ENCODE results near the gene RAP2C. TPM values are rescaled to one million over a fixed set of nuclear protein-coding genes. Genes with fewer than 3 reads are reported as not detected.
"Not testable (repeated sequence)": the region's sequence is repeated elsewhere in the genome, so short reads cannot be mapped to it uniquely, and the experiment has no call there.

RAP2C gene
- total RNA-seq, 2 donors from 2014 or later = 39.7 to 60.8 TPM

DNA sequence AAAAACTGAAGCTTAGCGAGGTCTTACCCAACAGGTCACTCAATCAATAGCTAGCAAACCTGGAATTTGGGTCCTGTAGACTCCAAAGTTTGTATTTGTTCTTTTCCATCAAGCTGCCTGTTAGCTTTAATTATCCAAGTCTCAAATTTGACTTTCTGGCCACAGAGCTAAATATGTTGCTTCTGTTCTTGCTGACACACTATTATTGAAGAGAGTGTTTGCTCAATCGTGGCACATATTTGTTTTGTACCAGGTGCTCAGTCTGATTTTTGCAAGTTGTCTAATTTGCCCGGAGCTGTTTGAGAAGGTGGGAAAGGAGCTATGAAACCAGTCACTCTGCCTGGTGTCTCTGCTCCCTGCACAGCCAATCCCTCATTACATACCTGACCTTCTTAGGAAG, 49.7 kb downstream of the RAP2C start:
- Histone ChIP-seq H3K36me3 (ENCODE audit: control insufficient read depth, insufficient read depth, low read length) (no peaks in the 10 kb centered on the region), H3K4me1 (ENCODE audit: control insufficient read depth, insufficient read depth, low read length) (no peaks in the 10 kb centered on the region), H3K27ac (ENCODE audit: low read depth, low read length) (no peak overlapping the region), H3K4me3 (ENCODE audit: low read length) (no peak overlapping the region), H3K27me3 (ENCODE audit: control insufficient read depth, insufficient read depth, low read length, poor library complexity, severe bottlenecking) (no peaks in the 10 kb centered on the region), H3K9me3 (ENCODE audit: control insufficient read depth, low read length) (peaks cover 12% of the 10 kb centered on the region), H3K9ac (ENCODE audit: extremely low read depth, low read length, poor library complexity, severe bottlenecking) (no peak overlapping the region)
- H3K4me1 Mint-ChIP-seq = peaks cover 5% of the 10 kb centered on the region
- H3K27ac Mint-ChIP-seq = no peak overlapping the region
- H3K27me3 Mint-ChIP-seq (ENCODE audit: insufficient read depth) = no peaks in the 10 kb centered on the region
- TF ChIP-seq, protein P1, sequence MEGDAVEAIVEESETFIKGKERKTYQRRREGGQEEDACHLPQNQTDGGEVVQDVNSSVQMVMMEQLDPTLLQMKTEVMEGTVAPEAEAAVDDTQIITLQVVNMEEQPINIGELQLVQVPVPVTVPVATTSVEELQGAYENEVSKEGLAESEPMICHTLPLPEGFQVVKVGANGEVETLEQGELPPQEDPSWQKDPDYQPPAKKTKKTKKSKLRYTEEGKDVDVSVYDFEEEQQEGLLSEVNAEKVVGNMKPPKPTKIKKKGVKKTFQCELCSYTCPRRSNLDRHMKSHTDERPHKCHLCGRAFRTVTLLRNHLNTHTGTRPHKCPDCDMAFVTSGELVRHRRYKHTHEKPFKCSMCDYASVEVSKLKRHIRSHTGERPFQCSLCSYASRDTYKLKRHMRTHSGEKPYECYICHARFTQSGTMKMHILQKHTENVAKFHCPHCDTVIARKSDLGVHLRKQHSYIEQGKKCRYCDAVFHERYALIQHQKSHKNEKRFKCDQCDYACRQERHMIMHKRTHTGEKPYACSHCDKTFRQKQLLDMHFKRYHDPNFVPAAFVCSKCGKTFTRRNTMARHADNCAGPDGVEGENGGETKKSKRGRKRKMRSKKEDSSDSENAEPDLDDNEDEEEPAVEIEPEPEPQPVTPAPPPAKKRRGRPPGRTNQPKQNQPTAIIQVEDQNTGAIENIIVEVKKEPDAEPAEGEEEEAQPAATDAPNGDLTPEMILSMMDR (conservative IDR thresholded peaks at IDR 0.05) = no peak
- peaks cover 8% of the 10 kb centered on the region for H3K36me3 Mint-ChIP-seq (ENCODE audit: low read depth)
- DNase-seq = no peak
- H3K4me3 Mint-ChIP-seq = no peak overlapping the region
- 87% methylated on average over 3 of the region's 3 CpGs; no CpG with 5 or more reads in 1 of the 2 experiments for WGBS, 2 experiments (ENCODE audit: insufficient coverage in 1 of 2, insufficient read length in 1 of 2)
- H3K9me3 Mint-ChIP-seq = peaks cover 18% of the 10 kb centered on the region

DNA sequence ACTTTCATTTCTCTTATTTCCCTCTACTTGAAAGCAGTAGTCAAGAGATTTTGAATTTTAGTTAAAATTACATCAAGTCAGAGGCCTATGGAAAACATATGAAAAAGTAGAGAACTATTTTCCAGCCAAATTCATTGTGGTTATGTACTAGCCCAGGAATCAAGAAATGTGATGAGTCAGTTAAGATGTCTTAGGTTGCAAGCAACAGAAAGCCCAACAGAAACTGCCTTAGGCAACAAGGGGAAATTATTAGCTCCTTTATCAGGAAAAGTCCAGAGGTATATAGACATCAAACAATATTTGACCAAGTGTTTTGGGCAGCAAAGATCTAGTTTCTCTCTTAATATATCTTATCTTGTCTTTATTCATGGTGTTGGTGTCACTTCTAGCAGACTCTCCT, 53.6 kb downstream of the RAP2C start:
- no peak for DNase-seq
- no peak overlapping the region for H3K4me3 ChIP-seq (ENCODE audit: low read length)
- Mint-ChIP-seq H3K4me1 (peaks cover 2% of the 10 kb centered on the region), H3K27ac (no peak overlapping the region), H3K4me3 (no peak overlapping the region), H3K36me3 (ENCODE audit: low read depth) (peaks cover 26% of the 10 kb centered on the region), H3K9me3 (peaks cover 48% of the 10 kb centered on the region), H3K27me3 (ENCODE audit: insufficient read depth) (no peaks in the 10 kb centered on the region)
- peaks cover 12% of the 10 kb centered on the region for H3K9me3 ChIP-seq (ENCODE audit: control insufficient read depth, low read length)
- H3K27ac ChIP-seq (ENCODE audit: low read depth, low read length) = no peak overlapping the region
- TF ChIP-seq, protein P1 (conservative IDR thresholded peaks at IDR 0.05) = no peak
- H3K27me3 ChIP-seq (ENCODE audit: control insufficient read depth, insufficient read depth, low read length, poor library complexity, severe bottlenecking) = no peaks in the 10 kb centered on the region
- no peaks in the 10 kb centered on the region for H3K4me1 ChIP-seq (ENCODE audit: control insufficient read depth, insufficient read depth, low read length)
- no peak overlapping the region for H3K9ac ChIP-seq (ENCODE audit: extremely low read depth, low read length, poor library complexity, severe bottlenecking)
- no peaks in the 10 kb centered on the region for H3K36me3 ChIP-seq (ENCODE audit: control insufficient read depth, insufficient read depth, low read length)

DNA sequence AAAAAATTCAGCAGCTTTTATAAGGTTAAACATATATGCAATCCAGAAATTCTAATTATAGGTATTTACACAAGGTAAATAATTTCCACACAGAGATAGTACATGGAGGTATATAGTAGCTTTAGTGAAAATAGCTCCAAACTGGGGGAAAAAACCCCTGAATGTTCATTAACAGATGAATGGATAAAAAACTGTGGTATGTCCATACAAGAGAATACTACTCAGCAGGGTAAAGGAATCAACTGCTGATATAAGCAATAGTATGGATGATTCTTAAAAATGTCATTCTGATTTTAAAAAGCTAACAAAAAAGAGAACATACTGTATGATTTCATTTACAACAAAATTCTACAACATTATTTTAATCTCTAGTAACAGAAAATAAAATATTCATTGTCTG, 54.2 kb downstream of the RAP2C start:
- Mint-ChIP-seq H3K27ac (no peak overlapping the region), H3K9me3 (peaks cover 52% of the 10 kb centered on the region), H3K36me3 (ENCODE audit: low read depth) (peaks cover 26% of the 10 kb centered on the region), H3K4me3 (no peak overlapping the region), H3K27me3 (ENCODE audit: insufficient read depth) (peaks cover 2% of the 10 kb centered on the region), H3K4me1 (peaks cover 2% of the 10 kb centered on the region)
- Histone ChIP-seq H3K4me1 (ENCODE audit: control insufficient read depth, insufficient read depth, low read length) (no peaks in the 10 kb centered on the region), H3K27ac (ENCODE audit: low read depth, low read length) (no peak overlapping the region), H3K27me3 (ENCODE audit: control insufficient read depth, insufficient read depth, low read length, poor library complexity, severe bottlenecking) (no peaks in the 10 kb centered on the region), H3K4me3 (ENCODE audit: low read length) (peak overlapping the region; percentile 56), H3K9ac (ENCODE audit: extremely low read depth, low read length, poor library complexity, severe bottlenecking) (no peak overlapping the region), H3K36me3 (ENCODE audit: control insufficient read depth, insufficient read depth, low read length) (no peaks in the 10 kb centered on the region), H3K9me3 (ENCODE audit: control insufficient read depth, low read length) (peaks cover 12% of the 10 kb centered on the region)
- TF ChIP-seq, protein P1 (conservative IDR thresholded peaks at IDR 0.05) = no peak
- DNase-seq = no peak

DNA sequence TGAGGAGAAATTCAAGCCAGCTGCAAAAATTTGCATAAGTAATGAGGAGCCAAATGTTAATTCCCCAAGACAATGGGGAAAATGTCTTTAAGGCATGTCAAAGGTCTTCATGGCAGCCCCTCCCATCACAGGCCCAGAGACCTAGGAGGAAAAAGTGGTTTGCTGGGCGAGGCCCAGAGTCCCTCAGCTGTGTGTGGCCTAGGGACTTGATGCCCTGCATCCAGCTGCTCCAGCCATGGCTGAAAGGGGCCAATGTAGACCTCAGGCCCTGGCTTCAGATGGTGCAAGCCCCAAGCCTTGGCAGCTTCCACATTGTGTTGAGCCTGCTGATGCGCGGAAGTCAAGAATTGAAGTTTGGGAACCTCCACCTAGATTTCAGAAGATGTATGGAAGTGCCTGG, 56.2 kb downstream of the RAP2C start:
- H3K9me3 ChIP-seq (ENCODE audit: control insufficient read depth, low read length) = peaks cover 12% of the 10 kb centered on the region
- not testable (repeated sequence) for H3K4me1 ChIP-seq (ENCODE audit: control insufficient read depth, insufficient read depth, low read length); H3K27ac ChIP-seq (ENCODE audit: low read depth, low read length); H3K4me1 Mint-ChIP-seq; H3K27me3 ChIP-seq (ENCODE audit: control insufficient read depth, insufficient read depth, low read length, poor library complexity, severe bottlenecking); H3K36me3 ChIP-seq (ENCODE audit: control insufficient read depth, insufficient read depth, low read length); H3K4me3 Mint-ChIP-seq; H3K27ac Mint-ChIP-seq; H3K9ac ChIP-seq (ENCODE audit: extremely low read depth, low read length, poor library complexity, severe bottlenecking); H3K27me3 Mint-ChIP-seq (ENCODE audit: insufficient read depth); DNase-seq; H3K4me3 ChIP-seq (ENCODE audit: low read length)
- Mint-ChIP-seq H3K36me3 (ENCODE audit: low read depth) (peaks cover 26% of the 10 kb centered on the region), H3K9me3 (peaks cover 58% of the 10 kb centered on the region)
- WGBS, 2 experiments (ENCODE audit: insufficient coverage in 1 of 2, insufficient read length in 1 of 2) = 100% methylated on average over 3 of the region's 3 CpGs; no CpG with 5 or more reads in 1 of the 2 experiments
